Measurements from ENCODE around the gene PMAIP1.

The PMAIP1 gene

GRCh38 chr18:59912007-59912550, 12.3 kb downstream of the PMAIP1 start:
- Histone ChIP-seq H3K36me3 (ENCODE audit: control insufficient read depth, insufficient read depth, low read length) (no peaks in the 10 kb centered on the region), H3K4me1 (ENCODE audit: control insufficient read depth, insufficient read depth, low read length, poor library complexity, severe bottlenecking) (peaks cover 22% of the 10 kb centered on the region), H3K4me3 (ENCODE audit: extremely low read depth, insufficient read depth, low read length, poor library complexity, severe bottlenecking) (no peak overlapping the region), H3K27ac (ENCODE audit: low read depth, low read length, severe bottlenecking) (no peak overlapping the region), H3K9me3 (ENCODE audit: control insufficient read depth, low read length) (peaks cover 5% of the 10 kb centered on the region)
- 75 to 78% methylated on average over 1 of the region's 2 CpGs for WGBS, 2 experiments (ENCODE audit: insufficient coverage in 2 of 2)

GRCh38 chr18:59915606-59916005, 15.8 kb downstream of the PMAIP1 start:
- Histone ChIP-seq H3K9me3 (ENCODE audit: control insufficient read depth, low read length) (peaks cover 5% of the 10 kb centered on the region), H3K4me1 (ENCODE audit: control insufficient read depth, insufficient read depth, low read length, poor library complexity, severe bottlenecking) (peaks cover 4% of the 10 kb centered on the region), H3K4me3 (ENCODE audit: extremely low read depth, insufficient read depth, low read length, poor library complexity, severe bottlenecking) (no peak overlapping the region), H3K36me3 (ENCODE audit: control insufficient read depth, insufficient read depth, low read length) (no peaks in the 10 kb centered on the region), H3K27ac (ENCODE audit: low read depth, low read length, severe bottlenecking) (no peak overlapping the region)
- 78 to 90% methylated on average over 4 of the region's 6 CpGs for WGBS, 2 experiments (ENCODE audit: insufficient coverage in 2 of 2)

- 77 to 100% methylated on average over 2 to 3 of the region's 3 CpGs for WGBS, 2 experiments (ENCODE audit: insufficient coverage in 2 of 2)
- Histone ChIP-seq H3K27ac (ENCODE audit: low read depth, low read length, severe bottlenecking) (no peak overlapping the region), H3K4me3 (ENCODE audit: extremely low read depth, insufficient read depth, low read length, poor library complexity, severe bottlenecking) (no peak overlapping the region), H3K36me3 (ENCODE audit: control insufficient read depth, insufficient read depth, low read length) (no peaks in the 10 kb centered on the region), H3K4me1 (ENCODE audit: control insufficient read depth, insufficient read depth, low read length, poor library complexity, severe bottlenecking) (no peaks in the 10 kb centered on the region), H3K9me3 (ENCODE audit: control insufficient read depth, low read length) (peaks cover 5% of the 10 kb centered on the region)
These were observed 16.9 kb downstream of the PMAIP1 start for GRCh38 chr18:59916746-59917145.

GRCh38 chr18:59917422-59917821, 17.6 kb downstream of the PMAIP1 start:
- Histone ChIP-seq H3K9me3 (ENCODE audit: control insufficient read depth, low read length) (peaks cover 5% of the 10 kb centered on the region), H3K4me1 (ENCODE audit: control insufficient read depth, insufficient read depth, low read length, poor library complexity, severe bottlenecking) (no peaks in the 10 kb centered on the region), H3K27ac (ENCODE audit: low read depth, low read length, severe bottlenecking) (no peak overlapping the region), H3K4me3 (ENCODE audit: extremely low read depth, insufficient read depth, low read length, poor library complexity, severe bottlenecking) (no peak overlapping the region), H3K36me3 (ENCODE audit: control insufficient read depth, insufficient read depth, low read length) (no peaks in the 10 kb centered on the region)
- WGBS, 2 experiments (ENCODE audit: insufficient coverage in 2 of 2) = 78 to 83% methylated on average over 4 to 5 of the region's 5 CpGs

- H3K9me3 ChIP-seq (ENCODE audit: control insufficient read depth, low read length) = no peaks in the 10 kb centered on the region
- no peaks in the 10 kb centered on the region for H3K36me3 ChIP-seq (ENCODE audit: control insufficient read depth, insufficient read depth, low read length)
- WGBS, 2 experiments (ENCODE audit: insufficient coverage in 2 of 2) = 92 to 95% methylated on average over 8 to 9 of the region's 9 CpGs
- no peak overlapping the region for H3K4me3 ChIP-seq (ENCODE audit: extremely low read depth, insufficient read depth, low read length, poor library complexity, severe bottlenecking)
- H3K27ac ChIP-seq (ENCODE audit: low read depth, low read length, severe bottlenecking) = no peak overlapping the region
- no peaks in the 10 kb centered on the region for H3K4me1 ChIP-seq (ENCODE audit: control insufficient read depth, insufficient read depth, low read length, poor library complexity, severe bottlenecking)
These were observed 18.5 kb downstream of the PMAIP1 start for GRCh38 chr18:59918320-59918755.

GRCh38 chr18:59918997-59919396, 19.2 kb downstream of the PMAIP1 start:
- H3K4me1 ChIP-seq (ENCODE audit: control insufficient read depth, insufficient read depth, low read length, poor library complexity, severe bottlenecking) = no peaks in the 10 kb centered on the region
- H3K36me3 ChIP-seq (ENCODE audit: control insufficient read depth, insufficient read depth, low read length) = no peaks in the 10 kb centered on the region
- 94 to 98% methylated on average over 6 of the region's 6 CpGs for WGBS, 2 experiments (ENCODE audit: insufficient coverage in 2 of 2)
- no peak overlapping the region for H3K27ac ChIP-seq (ENCODE audit: low read depth, low read length, severe bottlenecking)
- H3K9me3 ChIP-seq (ENCODE audit: control insufficient read depth, low read length) = no peaks in the 10 kb centered on the region
- H3K4me3 ChIP-seq (ENCODE audit: extremely low read depth, insufficient read depth, low read length, poor library complexity, severe bottlenecking) = no peak overlapping the region

GRCh38 chr18:59921384-59921891, 21.6 kb downstream of the PMAIP1 start:
- 100% methylated on average over 1 to 2 of the region's 2 CpGs for WGBS, 2 experiments (ENCODE audit: insufficient coverage in 2 of 2)

GRCh38 chr18:59923539-59924196, 23.9 kb downstream of the PMAIP1 start:
- Histone ChIP-seq H3K4me1 (ENCODE audit: control insufficient read depth, insufficient read depth, low read length, poor library complexity, severe bottlenecking) (no peaks in the 10 kb centered on the region), H3K27ac (ENCODE audit: low read depth, low read length, severe bottlenecking) (no peak overlapping the region)
- 90 to 93% methylated on average over 6 of the region's 6 CpGs for WGBS, 2 experiments (ENCODE audit: insufficient coverage in 2 of 2)

More at GRCh38 chr18:59921384-59921891, 21.6 kb downstream of the PMAIP1 start:
- H3K4me3 ChIP-seq (ENCODE audit: extremely low read depth, insufficient read depth, low read length, poor library complexity, severe bottlenecking) = no peak overlapping the region
- H3K9me3 ChIP-seq (ENCODE audit: control insufficient read depth, low read length) = no peaks in the 10 kb centered on the region
- H3K4me1 ChIP-seq (ENCODE audit: control insufficient read depth, insufficient read depth, low read length, poor library complexity, severe bottlenecking) = no peaks in the 10 kb centered on the region
- no peaks in the 10 kb centered on the region for H3K36me3 ChIP-seq (ENCODE audit: control insufficient read depth, insufficient read depth, low read length)
- no peak overlapping the region for H3K27ac ChIP-seq (ENCODE audit: low read depth, low read length, severe bottlenecking)

GRCh38 chr18:59926131-59926530, 26.3 kb downstream of the PMAIP1 start:
- 91 to 95% methylated on average over 4 of the region's 5 CpGs for WGBS, 2 experiments (ENCODE audit: insufficient coverage in 2 of 2)

More at GRCh38 chr18:59923539-59924196, 23.9 kb downstream of the PMAIP1 start:
- H3K4me3 ChIP-seq (ENCODE audit: extremely low read depth, insufficient read depth, low read length, poor library complexity, severe bottlenecking) = no peak overlapping the region
- H3K36me3 ChIP-seq (ENCODE audit: control insufficient read depth, insufficient read depth, low read length) = no peaks in the 10 kb centered on the region
- no peaks in the 10 kb centered on the region for H3K9me3 ChIP-seq (ENCODE audit: control insufficient read depth, low read length)

GRCh38 chr18:59927246-59927825, 27.5 kb downstream of the PMAIP1 start:
- Histone ChIP-seq H3K27ac (ENCODE audit: low read depth, low read length, severe bottlenecking) (no peak overlapping the region), H3K9me3 (ENCODE audit: control insufficient read depth, low read length) (no peaks in the 10 kb centered on the region), H3K36me3 (ENCODE audit: control insufficient read depth, insufficient read depth, low read length) (no peaks in the 10 kb centered on the region), H3K4me3 (ENCODE audit: extremely low read depth, insufficient read depth, low read length, poor library complexity, severe bottlenecking) (no peak overlapping the region), H3K4me1 (ENCODE audit: control insufficient read depth, insufficient read depth, low read length, poor library complexity, severe bottlenecking) (no peaks in the 10 kb centered on the region)
- 91% methylated on average over 2 to 3 of the region's 5 CpGs for WGBS, 2 experiments (ENCODE audit: insufficient coverage in 2 of 2)

More at GRCh38 chr18:59926131-59926530, 26.3 kb downstream of the PMAIP1 start:
- Histone ChIP-seq H3K4me1 (ENCODE audit: control insufficient read depth, insufficient read depth, low read length, poor library complexity, severe bottlenecking) (no peaks in the 10 kb centered on the region), H3K9me3 (ENCODE audit: control insufficient read depth, low read length) (no peaks in the 10 kb centered on the region), H3K36me3 (ENCODE audit: control insufficient read depth, insufficient read depth, low read length) (no peaks in the 10 kb centered on the region), H3K27ac (ENCODE audit: low read depth, low read length, severe bottlenecking) (no peak overlapping the region), H3K4me3 (ENCODE audit: extremely low read depth, insufficient read depth, low read length, poor library complexity, severe bottlenecking) (no peak overlapping the region)

GRCh38 chr18:59928201-59928600, 28.4 kb downstream of the PMAIP1 start:
- WGBS, 2 experiments (ENCODE audit: insufficient coverage in 2 of 2) = 100% methylated on average over 1 of the region's 2 CpGs
- H3K27ac ChIP-seq (ENCODE audit: low read depth, low read length, severe bottlenecking) = no peak overlapping the region

More at GRCh38 chr18:59928201-59928600, 28.4 kb downstream of the PMAIP1 start:
- H3K9me3 ChIP-seq (ENCODE audit: control insufficient read depth, low read length) = no peaks in the 10 kb centered on the region
- no peaks in the 10 kb centered on the region for H3K4me1 ChIP-seq (ENCODE audit: control insufficient read depth, insufficient read depth, low read length, poor library complexity, severe bottlenecking)
- no peak overlapping the region for H3K4me3 ChIP-seq (ENCODE audit: extremely low read depth, insufficient read depth, low read length, poor library complexity, severe bottlenecking)
- no peaks in the 10 kb centered on the region for H3K36me3 ChIP-seq (ENCODE audit: control insufficient read depth, insufficient read depth, low read length)
